ENCODE data around the gene ZNF33A. TPM values are rescaled to one million over a fixed set of nuclear protein-coding genes. Genes with fewer than 3 reads are reported as not detected.

The ZNF33A gene
- total and polyA plus RNA-seq, 10 of the 15 experiments (the other 5 are each of a cell fraction or from before 2014, with no cell fraction given): 9.8 to 29.9 (median 18.3) TPM

DNA sequence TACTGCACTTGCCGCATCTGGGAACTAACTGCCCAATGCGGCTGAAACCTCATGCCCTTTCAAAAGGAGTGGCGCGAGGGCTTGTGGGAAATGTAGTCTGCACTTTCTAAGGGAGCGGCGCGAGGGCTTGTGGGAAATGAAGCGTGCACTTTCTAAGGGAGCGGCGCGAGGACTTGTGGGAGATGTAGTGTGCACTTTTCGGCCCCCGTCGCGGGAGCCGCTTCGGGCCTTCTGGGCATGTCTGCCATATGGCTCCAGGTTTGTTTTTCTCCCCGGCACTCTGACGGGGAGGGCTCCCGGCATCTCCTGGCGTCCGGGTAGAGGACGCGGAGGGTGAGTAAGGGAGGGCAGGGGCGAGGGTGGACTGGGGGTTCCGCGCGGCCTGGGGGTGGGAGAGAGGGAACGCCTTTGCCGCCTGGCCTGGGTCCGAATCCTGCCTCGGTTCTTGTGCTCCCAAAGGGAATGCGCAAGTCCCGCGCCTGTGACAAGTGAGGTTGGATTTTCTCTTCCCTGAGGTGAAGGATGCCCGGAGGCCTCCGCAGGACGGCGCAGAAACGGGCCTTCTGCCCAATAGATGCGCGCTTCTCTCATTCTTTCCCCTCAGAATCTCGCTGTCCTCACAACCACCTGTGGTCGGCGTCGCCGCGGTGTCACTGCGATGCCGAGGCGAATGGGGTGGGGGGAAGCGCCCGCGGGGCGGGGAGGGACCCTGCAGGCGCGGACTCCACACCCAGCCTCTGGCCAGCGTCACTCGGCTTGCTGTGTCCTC lies 83.9 kb downstream of the ZNF33A start, which contains the start of gene ZNF37A (continued):
- TF ChIP-seq KLF5 (IDR thresholded peaks at IDR 0.05; ENCODE audit: partially characterized antibody) (no peak), ZBED1 (IDR thresholded peaks at IDR 0.05; ENCODE audit: borderline replicate concordance) (no peak), POU2F2 (IDR thresholded peaks at IDR 0.05; ENCODE audit: borderline replicate concordance, low read depth, low read length) (no peak; the same call in 2 of the 3 replicates), MXI1 (IDR thresholded peaks at IDR 0.05; ENCODE audit: low read depth, low read length) (peak; percentile 33; the same call in 1 of the 2 replicates), EP300 (IDR thresholded peaks at IDR 0.05; ENCODE audit: borderline replicate concordance in 1 of 2, control insufficient read depth in 1 of 2, low read depth in 2 of 2, low read length in 2 of 2) (no peak), JUND (IDR thresholded peaks at IDR 0.05; ENCODE audit: low read depth, low read length) (no peak), HDAC2 (IDR thresholded peaks at IDR 0.05) (no peak)

- in situ Hi-C loops (cut with MboI) (loop anchor here (5.0 kb wide), 1 partner anchor 238 kb away; the partner anchor contains the start of gene ZNF248), intact Hi-C loops (cut with micrococcal nuclease; ENCODE audit: unreplicated experiment) (loop anchor here (1.0 to 5.0 kb wide), 4 partner anchors 68 to 238 kb away; partner anchors contain the start of genes ZNF248 and ZNF25)
- H3K4me2 ChIP-seq (ENCODE audit: control insufficient read depth, insufficient read depth): peak overlapping the region; percentile 84
- H3K36me3 ChIP-seq (ENCODE audit: control insufficient read depth in 2 of 2, insufficient read depth in 2 of 2, low read length in 1 of 2): peaks cover 0 to 16% of the 10 kb centered on the region in 2 experiments; a peak in 2 of 4 replicates
- H2AFZ ChIP-seq (ENCODE audit: control insufficient read depth, low read depth, low read length): peak overlapping the region; percentile 20
- H3K4me3 ChIP-seq: peak overlapping the region; percentile 79
- ChIA-PET RAD21 (ENCODE audit: unreplicated experiment) (interaction anchor here (2.0 kb wide), 1 partner anchor 120 kb away, joined by 8 read pairs; no protein-coding TSS in a partner anchor), CTCF (interaction anchor here (1.0 to 1.3 kb wide), 2 partner anchors 102 to 118 kb away, joined by 3 to 7 read pairs; partner anchors contain the start of gene ZNF25), POLR2A (interaction anchor here (0.6 kb wide), 2 partner anchors 24 to 307 kb away, joined by 3 to 4 read pairs; no protein-coding TSS in a partner anchor), SMC1A (ENCODE audit: uncharacterized antibody, unreplicated experiment) (interaction anchor here (1.2 to 2.1 kb wide), 2 partner anchors 47 to 118 kb away, joined by 3 to 5 read pairs; partner anchors contain the start of gene ZNF25)
- H3K9me3 ChIP-seq (replicated peaks; ENCODE audit: control insufficient read depth, insufficient read depth, low read length): peaks cover 3% of the 10 kb centered on the region
- peaks cover 9% of the 10 kb centered on the region; the same call in 1 of the 2 replicates for H3K4me1 ChIP-seq (ENCODE audit: control insufficient read depth, insufficient read depth, low read length)
- H3K9ac ChIP-seq (ENCODE audit: control insufficient read depth, insufficient read depth, low read length): peak overlapping the region; percentile 85
- H3K79me2 ChIP-seq (ENCODE audit: control insufficient read depth, insufficient read depth, low read length): peaks cover 12% of the 10 kb centered on the region
- peak overlapping the region; percentile 77 for H3K27ac ChIP-seq (ENCODE audit: control insufficient read depth, insufficient read depth)
- DNase-seq (ENCODE audit: low read depth, low spot score) (no peak), FAIRE-seq (no peak), ATAC-seq (peak; percentile 6; the same call in 1 of the 3 replicates)
- H3K27me3 ChIP-seq (replicated peaks in 1 of 2; ENCODE audit: control insufficient read depth in 2 of 2, insufficient read depth in 2 of 2, low read length in 1 of 2): no peaks in the 10 kb centered on the region
- BruUV-seq (replicated peaks): no TSS peak
- WGBS (ENCODE audit: insufficient coverage, insufficient replicate concordance, low lambda C conversion rate, missing lambda C conversion rate): 52% methylated on average over 20 of the region's 21 CpGs
- no peak for TF ChIP-seq SMAD5 (IDR thresholded peaks at IDR 0.05; ENCODE audit: low read depth)
- TF ChIP-seq MLLT1 (IDR thresholded peaks at IDR 0.05): peak; percentile 65; the same call in 1 of the 2 replicates
- no peaks in the 10 kb centered on the region for H4K20me1 ChIP-seq (ENCODE audit: control insufficient read depth, insufficient read depth)
Observed at GRCh38 chr10:38094927-38095574, 84.6 kb downstream of the ZNF33A start.
